Raji (cell line): ENCODE data around the gene SYT11.

Source experiments
- POLR2A ChIP-seq: IDR thresholded peaks from 2 replicates; pipeline ENCODE4 v1.6.1; 2011; ENCODE audit warnings: low read depth, low read length, control low read depth; ENCODE audit not compliant: insufficient read depth

SYT11 gene

GRCh38 chr1:155859234-155859829 is at the start of gene SYT11:
Gene SYT11 (plus strand): TSS chr1:155859567. CDS start chr1:155859762, 195 bp downstream.
- peak; percentile 73 for TF ChIP-seq POLR2A

- TF ChIP-seq POLR2A = no peak
These were observed 46.5 kb upstream of the SYT11 start for GRCh38 chr1:155812878-155813277.

- TF ChIP-seq POLR2A = no peak
These were observed 45.7 kb upstream of the SYT11 start for GRCh38 chr1:155813672-155814071.

GRCh38 chr1:155816351-155816750 is 43.0 kb upstream of the SYT11 start:
- TF ChIP-seq POLR2A = no peak

GRCh38 chr1:155827450-155827849 is 31.9 kb upstream of the SYT11 start:
- no peak for TF ChIP-seq POLR2A

- TF ChIP-seq POLR2A = no peak
These were observed 27.9 kb upstream of the SYT11 start for GRCh38 chr1:155831279-155831976.

GRCh38 chr1:155833665-155834295 is 25.6 kb upstream of the SYT11 start:
- no peak for TF ChIP-seq POLR2A

GRCh38 chr1:155834296-155834926 is 25.0 kb upstream of the SYT11 start:
- no peak for TF ChIP-seq POLR2A

GRCh38 chr1:155835548-155835947 is 23.8 kb upstream of the SYT11 start:
- TF ChIP-seq POLR2A = no peak

- no peak for TF ChIP-seq POLR2A
These were observed 19.0 kb upstream of the SYT11 start for GRCh38 chr1:155840386-155840785.

- TF ChIP-seq POLR2A = no peak
These were observed 14.4 kb upstream of the SYT11 start for GRCh38 chr1:155844860-155845421.

GRCh38 chr1:155847823-155848529 is 11.4 kb upstream of the SYT11 start:
- TF ChIP-seq POLR2A = no peak

- no peak for TF ChIP-seq POLR2A
These were observed 9.0 kb upstream of the SYT11 start for GRCh38 chr1:155850345-155850744.

GRCh38 chr1:155856257-155856974 is 3.0 kb upstream of the SYT11 start:
- TF ChIP-seq POLR2A = no peak
